Measurements from ENCODE around the gene CNR2.
A peak's percentile ranks its signal among the peaks of the same experiment; 100 is the strongest.

Gene CNR2

DNA sequence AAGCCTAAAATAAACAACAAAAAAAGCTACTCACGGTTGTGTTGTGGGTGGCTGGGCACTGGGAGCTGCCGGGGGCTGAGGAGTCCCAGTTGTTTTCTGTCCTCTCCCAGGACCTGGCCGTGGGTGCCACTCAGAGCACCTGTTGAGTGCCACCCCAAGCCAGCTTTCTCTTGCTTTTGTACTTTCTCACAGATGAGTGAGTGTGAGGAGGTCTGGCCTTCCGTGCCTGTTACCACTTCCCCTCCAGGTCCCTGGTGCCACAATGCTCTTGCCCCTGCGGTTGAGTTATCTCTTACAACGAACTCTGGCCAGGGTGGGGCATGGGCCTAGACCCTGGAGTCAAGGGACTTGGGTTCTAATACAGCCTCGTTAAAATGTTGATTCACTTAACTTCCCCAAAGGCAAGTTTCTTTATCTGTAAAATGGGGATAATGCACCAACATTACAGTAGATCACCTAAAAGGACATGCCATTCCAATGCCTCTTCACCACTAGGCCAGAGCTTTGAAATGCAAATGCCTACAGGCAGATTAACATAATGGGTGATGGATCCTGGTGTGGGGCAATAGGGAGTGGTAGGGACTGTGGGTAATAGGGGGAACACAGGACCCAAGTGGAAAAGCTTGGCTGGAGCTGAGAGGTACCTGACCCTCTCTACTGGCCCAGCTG lies at the start of gene CNR2:
Gene CNR2 (minus strand): TSS at position 151 of the 669 bp plus-strand sequence. CDS start 37,745 bp downstream, outside the sequence.
- TF ChIP-seq, protein P1, sequence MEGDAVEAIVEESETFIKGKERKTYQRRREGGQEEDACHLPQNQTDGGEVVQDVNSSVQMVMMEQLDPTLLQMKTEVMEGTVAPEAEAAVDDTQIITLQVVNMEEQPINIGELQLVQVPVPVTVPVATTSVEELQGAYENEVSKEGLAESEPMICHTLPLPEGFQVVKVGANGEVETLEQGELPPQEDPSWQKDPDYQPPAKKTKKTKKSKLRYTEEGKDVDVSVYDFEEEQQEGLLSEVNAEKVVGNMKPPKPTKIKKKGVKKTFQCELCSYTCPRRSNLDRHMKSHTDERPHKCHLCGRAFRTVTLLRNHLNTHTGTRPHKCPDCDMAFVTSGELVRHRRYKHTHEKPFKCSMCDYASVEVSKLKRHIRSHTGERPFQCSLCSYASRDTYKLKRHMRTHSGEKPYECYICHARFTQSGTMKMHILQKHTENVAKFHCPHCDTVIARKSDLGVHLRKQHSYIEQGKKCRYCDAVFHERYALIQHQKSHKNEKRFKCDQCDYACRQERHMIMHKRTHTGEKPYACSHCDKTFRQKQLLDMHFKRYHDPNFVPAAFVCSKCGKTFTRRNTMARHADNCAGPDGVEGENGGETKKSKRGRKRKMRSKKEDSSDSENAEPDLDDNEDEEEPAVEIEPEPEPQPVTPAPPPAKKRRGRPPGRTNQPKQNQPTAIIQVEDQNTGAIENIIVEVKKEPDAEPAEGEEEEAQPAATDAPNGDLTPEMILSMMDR (conservative IDR thresholded peaks at IDR 0.05) = no peak
- TF ChIP-seq ZFX (IDR thresholded peaks at IDR 0.05) = no peak

DNA sequence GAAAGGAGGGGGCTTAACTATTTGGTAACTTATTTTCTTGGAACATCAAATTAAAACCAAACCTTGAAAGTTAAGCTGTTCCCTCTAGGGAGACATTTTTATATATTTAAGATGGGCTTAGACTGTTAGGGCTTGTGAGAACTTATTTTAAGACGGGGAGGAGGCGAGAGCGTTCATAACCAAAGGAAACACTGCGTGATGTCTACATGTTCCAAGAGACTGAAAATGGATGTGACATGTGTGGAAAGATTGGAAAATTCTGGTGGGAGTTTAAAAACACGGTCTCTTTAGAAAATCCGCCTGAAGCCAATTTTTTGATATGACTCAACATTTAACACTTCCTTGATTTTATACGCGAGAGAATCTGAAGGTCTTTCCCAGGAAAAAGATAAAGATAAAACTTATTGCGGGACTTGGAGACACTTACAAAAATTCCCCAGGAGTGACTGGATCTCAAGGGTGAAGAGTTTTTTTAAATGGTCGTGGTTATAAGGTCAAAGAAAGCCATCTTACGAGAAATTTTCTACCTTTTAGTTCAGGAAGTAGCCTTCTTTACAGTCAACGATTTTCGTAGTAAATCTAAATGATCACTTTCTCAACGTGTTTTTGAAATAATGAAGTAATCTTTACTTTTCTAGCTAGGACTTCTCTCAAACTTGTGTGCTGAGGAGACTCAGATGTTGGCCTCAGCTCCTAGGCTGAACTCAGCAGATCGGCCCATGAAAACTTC lies 47.3 kb upstream of the CNR2 start:
- TF ChIP-seq ZFX (IDR thresholded peaks at IDR 0.05) = no peak
- TF ChIP-seq, protein P1 (conservative IDR thresholded peaks at IDR 0.05) = no peak
- peak overlapping the region; percentile 100 for H3K27ac ChIP-seq

More for the DNA sequence above, at the start of gene CNR2:
- H3K27ac ChIP-seq = no peak within 1 kb of the TSS

DNA sequence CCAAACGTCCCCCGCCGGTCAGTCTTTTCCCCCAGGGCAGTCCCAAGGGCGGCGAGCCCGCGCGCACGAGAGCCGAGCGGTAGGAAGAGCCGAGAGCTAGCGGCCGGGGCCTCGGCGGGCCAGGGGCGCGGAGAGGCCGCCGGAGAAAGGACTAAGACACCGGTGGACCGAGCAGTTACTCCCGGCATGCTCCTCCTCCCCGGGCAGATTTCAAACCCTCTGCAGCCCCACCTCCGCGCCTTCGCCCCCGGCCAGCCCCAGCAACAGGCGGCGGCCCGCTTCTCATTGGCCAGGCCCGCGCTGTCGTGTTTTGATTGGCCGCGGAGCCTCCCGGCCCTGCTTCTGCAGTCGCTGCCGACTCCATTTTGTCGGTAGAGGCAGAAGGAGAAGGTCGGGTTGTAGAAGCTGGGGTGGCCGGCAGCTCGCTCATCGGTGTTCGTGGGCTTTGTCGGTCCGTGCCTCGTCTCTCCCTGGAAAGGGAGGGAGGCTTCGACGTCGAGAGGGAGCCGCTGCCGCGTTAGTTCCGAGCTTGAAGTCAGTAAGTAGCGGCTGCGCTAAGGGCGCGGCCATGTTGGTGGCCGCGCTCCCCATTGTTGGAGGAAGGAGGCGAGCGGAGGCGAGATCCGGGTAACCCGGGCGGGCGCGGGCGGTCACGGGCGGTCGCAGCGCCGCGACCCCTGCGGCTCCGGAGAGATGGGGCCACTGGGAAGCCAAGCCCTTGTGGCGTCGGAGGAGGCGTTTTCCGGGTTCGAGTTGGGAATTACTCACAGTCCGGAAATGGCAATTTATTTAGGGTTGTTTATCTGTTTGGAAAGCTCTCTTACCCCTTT lies 46.5 kb upstream of the CNR2 start, which contains the start of gene PNRC2:
Gene PNRC2 (plus strand): TSS at position 368 of the 830 bp plus-strand sequence. CDS start 1,630 bp downstream, outside the sequence.
- TF ChIP-seq, protein P1 (conservative IDR thresholded peaks at IDR 0.05) = no peak
- peak; percentile 42; the same call in 1 of the 2 replicates for TF ChIP-seq ZFX (IDR thresholded peaks at IDR 0.05)
- peak within 1 kb of the TSS; percentile 100 for H3K27ac ChIP-seq

DNA sequence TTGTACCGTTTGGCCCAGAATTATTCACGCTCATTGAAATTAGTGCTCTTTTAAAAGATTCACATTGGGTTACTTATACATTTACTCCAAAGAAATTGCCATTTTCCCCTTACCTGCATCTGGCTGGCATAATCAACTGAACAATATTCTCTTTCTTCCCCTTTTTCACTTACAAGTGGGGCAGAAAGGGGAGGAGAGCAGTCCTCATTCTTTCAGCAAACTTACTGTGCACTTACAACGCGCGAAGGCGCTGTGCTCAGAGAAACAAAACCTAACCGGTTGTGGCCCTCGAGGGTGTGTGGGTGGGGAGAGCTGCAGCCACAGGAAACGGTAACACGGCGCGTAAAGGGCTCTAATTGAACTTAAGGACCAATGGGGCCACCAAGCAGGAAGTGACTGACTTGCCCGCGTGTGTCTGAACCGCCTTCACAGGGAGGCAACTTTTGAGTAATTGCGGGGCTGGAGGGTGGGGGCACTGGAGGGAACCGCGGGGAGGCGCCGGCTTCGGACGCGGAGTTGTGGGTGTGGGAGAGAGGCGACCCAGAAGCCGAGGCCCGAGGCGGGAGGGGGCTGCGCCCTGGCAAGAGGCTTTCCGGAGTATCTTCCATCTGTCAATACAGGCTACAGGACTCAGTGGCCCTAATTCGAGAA lies 45.8 kb upstream of the CNR2 start:
- no peak for TF ChIP-seq ZFX (IDR thresholded peaks at IDR 0.05)
- TF ChIP-seq, protein P1 (conservative IDR thresholded peaks at IDR 0.05) = peak; percentile 27
- peak overlapping the region; percentile 100 for H3K27ac ChIP-seq

DNA sequence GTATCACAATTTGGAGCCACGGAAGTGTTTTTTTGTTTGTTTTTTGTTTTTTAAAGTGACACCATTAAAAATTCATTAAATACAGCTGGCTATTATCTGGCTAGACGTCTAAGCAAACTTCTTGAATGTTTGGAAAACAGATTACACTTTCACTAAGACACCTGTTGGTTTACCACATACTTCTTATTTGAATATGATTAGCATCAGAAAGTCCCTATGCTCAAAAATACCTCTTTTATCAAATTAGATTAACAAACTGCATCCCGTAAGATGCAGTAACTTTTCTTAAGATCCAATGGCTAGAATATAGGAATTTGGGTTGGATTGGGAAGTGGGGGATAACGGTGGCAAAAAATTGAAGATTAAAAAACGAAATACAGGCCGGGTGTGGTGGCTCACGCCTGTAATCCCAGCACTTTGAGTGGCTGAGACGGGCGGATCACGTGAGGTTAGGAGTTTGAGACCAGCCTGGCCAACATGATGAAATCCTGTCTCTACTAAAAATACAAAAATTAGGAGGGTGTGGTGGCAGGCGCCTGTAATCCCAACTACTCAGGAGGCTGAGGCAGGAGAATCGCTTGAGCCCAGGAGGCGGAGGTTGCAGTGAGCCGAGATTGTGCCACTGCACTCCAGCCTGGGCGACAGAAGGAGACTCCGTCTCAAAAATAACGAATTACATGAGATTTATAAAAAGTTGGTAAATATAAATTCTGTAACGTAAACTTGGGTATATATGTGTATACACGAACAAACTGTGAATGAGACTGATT lies 45.1 kb upstream of the CNR2 start:
- peak overlapping the region; percentile 100 for H3K27ac ChIP-seq

DNA sequence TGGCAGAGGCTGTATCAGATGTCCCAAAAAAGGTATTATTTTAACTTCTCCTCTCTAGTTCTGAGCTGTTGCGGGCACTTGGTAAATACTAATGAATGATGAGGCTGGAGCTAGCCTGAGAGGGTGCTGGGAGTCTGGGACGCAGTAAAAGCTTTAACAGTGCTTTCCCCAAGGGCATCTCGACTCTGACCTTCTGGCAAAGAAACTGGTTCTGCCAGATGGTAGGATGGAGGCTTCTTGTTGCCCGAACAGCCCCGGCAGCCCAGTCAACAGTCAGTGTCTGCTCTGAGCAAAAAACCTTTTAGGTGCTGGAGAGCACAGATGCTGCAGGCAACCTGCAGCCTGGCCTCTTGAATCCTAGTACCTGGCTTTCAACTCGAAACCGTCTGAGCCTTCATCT lies 43.9 kb upstream of the CNR2 start:
- TF ChIP-seq ZFX (IDR thresholded peaks at IDR 0.05) = no peak
- TF ChIP-seq, protein P1 (conservative IDR thresholded peaks at IDR 0.05) = no peak

More for the DNA sequence above, 43.9 kb upstream of the CNR2 start:
- peak overlapping the region; percentile 100 for H3K27ac ChIP-seq

Measured in C4-2B (cell line).